Mesothelial cell of epicardium (in vitro differentiated cells): ENCODE data around the gene ITGA4. TPM values are rescaled to one million over a fixed set of nuclear protein-coding genes. Genes with fewer than 3 reads are reported as not detected.

ENCODE experiments used
- DNase-seq, 2 experiments: peaks; one replicate each; pipeline ENCODE4 v3.0.0; 2021; ENCODE audit warnings: low spot score in 2 of 2; ENCODE audit not compliant: unreplicated experiment in 2 of 2
- H3K27ac Mint-ChIP-seq: 2 replicates; pipeline ENCODE4 v1.8.0; 2021; ENCODE audit warnings: mixed read lengths
- H3K27me3 Mint-ChIP-seq: 2 replicates; pipeline ENCODE4 v1.8.0; 2021; ENCODE audit warnings: low read depth, mixed read lengths
- H3K36me3 Mint-ChIP-seq: 2 replicates; pipeline ENCODE4 v1.8.0; 2021; ENCODE audit warnings: mixed read lengths
- H3K4me1 Mint-ChIP-seq: 2 replicates; pipeline ENCODE4 v1.8.0; 2021; ENCODE audit warnings: mixed read lengths
- H3K4me3 Mint-ChIP-seq: 2 replicates; pipeline ENCODE4 v1.8.0; 2021; ENCODE audit warnings: mild to moderate bottlenecking, moderate library complexity, mixed read lengths
- H3K9me3 Mint-ChIP-seq: 2 replicates; pipeline ENCODE4 v1.8.0; 2021; ENCODE audit warnings: mixed read lengths
- total RNA-seq: library from RNA; stranded (reverse); gene quantifications from 3 replicates; pipeline ENCODE4 v1.2.1, GENCODE V29; 2021
- TF ChIP-seq, protein P1 (sequence below): fragments of 200-600 bp; sonication (generic); IDR thresholded peaks from one replicate; pipeline ENCODE4 v1.5.0; 2021; ENCODE audit warnings: antibody characterized with exemption; ENCODE audit not compliant: unreplicated experiment

ITGA4 gene
- total RNA-seq, 1 donor from 2014 or later = 2.3 TPM

DNA sequence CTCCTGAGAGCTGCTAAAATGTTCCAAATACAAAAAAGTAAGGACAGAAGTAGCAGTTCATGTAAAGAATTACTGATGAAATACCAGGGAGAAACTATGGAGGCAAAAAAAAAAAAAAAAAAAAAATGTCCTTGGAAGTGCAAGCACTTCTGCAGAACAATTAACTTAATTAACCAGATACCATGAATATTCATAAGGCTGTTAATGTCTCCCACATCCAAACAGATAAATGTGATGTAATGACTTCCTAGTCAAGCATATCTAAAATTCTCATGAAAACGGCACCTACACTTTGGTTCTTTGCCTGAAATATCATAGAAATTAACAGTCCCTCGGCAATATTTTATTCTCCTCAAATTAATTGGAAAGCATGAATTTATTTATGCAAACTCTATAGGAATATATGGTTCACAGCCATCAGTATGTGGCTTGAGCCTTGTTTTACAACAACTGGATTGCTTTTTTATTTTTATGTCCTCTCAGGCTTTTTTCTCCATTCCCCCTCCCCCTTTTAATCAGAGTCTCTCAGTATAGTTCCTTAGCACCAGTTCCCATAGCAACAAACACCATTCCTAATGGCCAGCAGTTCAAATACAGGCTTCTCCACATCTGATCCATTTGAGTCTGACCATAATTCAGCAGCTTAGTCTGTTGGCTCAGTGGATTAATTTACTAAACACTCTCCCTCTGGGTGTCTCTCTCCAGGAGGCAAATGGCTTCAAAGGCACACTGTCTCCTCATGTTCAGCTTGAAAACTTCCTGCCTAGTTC, 97.1 kb downstream of the ITGA4 start:
- no peak overlapping the region for H3K4me3 Mint-ChIP-seq
- H3K36me3 Mint-ChIP-seq = no peaks in the 10 kb centered on the region

GRCh38 chr2:181558371-181558770, 101.2 kb downstream of the ITGA4 start:
- Mint-ChIP-seq H3K9me3 (peaks cover 8% of the 10 kb centered on the region), H3K36me3 (no peaks in the 10 kb centered on the region), H3K27me3 (no peaks in the 10 kb centered on the region), H3K27ac (no peak overlapping the region), H3K4me3 (no peak overlapping the region), H3K4me1 (no peaks in the 10 kb centered on the region)
- no peak for DNase-seq
- TF ChIP-seq, protein P1, sequence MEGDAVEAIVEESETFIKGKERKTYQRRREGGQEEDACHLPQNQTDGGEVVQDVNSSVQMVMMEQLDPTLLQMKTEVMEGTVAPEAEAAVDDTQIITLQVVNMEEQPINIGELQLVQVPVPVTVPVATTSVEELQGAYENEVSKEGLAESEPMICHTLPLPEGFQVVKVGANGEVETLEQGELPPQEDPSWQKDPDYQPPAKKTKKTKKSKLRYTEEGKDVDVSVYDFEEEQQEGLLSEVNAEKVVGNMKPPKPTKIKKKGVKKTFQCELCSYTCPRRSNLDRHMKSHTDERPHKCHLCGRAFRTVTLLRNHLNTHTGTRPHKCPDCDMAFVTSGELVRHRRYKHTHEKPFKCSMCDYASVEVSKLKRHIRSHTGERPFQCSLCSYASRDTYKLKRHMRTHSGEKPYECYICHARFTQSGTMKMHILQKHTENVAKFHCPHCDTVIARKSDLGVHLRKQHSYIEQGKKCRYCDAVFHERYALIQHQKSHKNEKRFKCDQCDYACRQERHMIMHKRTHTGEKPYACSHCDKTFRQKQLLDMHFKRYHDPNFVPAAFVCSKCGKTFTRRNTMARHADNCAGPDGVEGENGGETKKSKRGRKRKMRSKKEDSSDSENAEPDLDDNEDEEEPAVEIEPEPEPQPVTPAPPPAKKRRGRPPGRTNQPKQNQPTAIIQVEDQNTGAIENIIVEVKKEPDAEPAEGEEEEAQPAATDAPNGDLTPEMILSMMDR = no peak

More for the DNA sequence above, 97.1 kb downstream of the ITGA4 start:
- Mint-ChIP-seq H3K9me3 (peaks cover 5% of the 10 kb centered on the region), H3K4me1 (no peaks in the 10 kb centered on the region), H3K27me3 (no peaks in the 10 kb centered on the region), H3K27ac (no peak overlapping the region)
- DNase-seq = no peak
- TF ChIP-seq, protein P1 = no peak

- Mint-ChIP-seq H3K4me3 (no peak overlapping the region), H3K9me3 (peaks cover 4% of the 10 kb centered on the region), H3K27ac (no peak overlapping the region), H3K36me3 (no peaks in the 10 kb centered on the region), H3K4me1 (no peaks in the 10 kb centered on the region), H3K27me3 (no peaks in the 10 kb centered on the region)
- DNase-seq = no peak
- TF ChIP-seq, protein P1 = no peak
Measured at GRCh38 chr2:181563101-181563692, 106.0 kb downstream of the ITGA4 start.

DNA sequence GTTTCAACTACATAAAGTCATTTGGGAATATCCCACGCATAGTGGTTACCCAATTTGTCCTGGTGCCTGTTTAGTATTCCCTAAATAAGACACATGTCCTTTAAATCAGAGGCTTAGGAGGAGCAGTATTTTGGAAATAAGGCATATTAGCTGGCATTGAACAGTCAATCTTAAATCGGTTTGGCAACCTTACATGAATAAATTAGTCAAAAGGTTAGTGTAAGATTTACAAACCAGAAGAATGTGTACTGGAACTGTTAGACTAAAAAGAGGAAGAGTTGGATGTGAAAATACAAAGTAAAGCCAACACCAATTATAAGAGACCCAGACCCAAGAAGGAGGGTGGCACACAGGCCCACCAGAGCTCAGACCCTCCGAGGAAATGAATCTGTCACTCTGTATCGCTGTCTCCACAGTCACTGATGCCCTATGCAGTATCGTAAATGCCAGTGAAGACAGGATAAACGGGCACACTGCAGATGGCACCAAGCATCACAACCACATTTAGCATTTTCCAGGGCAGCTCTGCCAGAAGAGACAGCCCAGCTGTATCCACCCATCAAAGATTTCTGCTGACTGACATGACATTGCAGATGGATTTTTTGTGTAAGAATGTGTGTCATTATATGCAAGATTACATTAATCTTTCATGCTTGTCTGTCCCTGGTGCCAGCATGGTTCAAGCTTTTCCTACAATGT, 109.3 kb downstream of the ITGA4 start:
- no peak for DNase-seq
- H3K4me1 Mint-ChIP-seq = no peaks in the 10 kb centered on the region
- no peak overlapping the region for H3K4me3 Mint-ChIP-seq
- TF ChIP-seq, protein P1 = no peak
- peaks cover 5% of the 10 kb centered on the region for H3K27me3 Mint-ChIP-seq
- H3K27ac Mint-ChIP-seq = no peak overlapping the region
- peaks cover 4% of the 10 kb centered on the region for H3K9me3 Mint-ChIP-seq
- H3K36me3 Mint-ChIP-seq = no peaks in the 10 kb centered on the region

DNA sequence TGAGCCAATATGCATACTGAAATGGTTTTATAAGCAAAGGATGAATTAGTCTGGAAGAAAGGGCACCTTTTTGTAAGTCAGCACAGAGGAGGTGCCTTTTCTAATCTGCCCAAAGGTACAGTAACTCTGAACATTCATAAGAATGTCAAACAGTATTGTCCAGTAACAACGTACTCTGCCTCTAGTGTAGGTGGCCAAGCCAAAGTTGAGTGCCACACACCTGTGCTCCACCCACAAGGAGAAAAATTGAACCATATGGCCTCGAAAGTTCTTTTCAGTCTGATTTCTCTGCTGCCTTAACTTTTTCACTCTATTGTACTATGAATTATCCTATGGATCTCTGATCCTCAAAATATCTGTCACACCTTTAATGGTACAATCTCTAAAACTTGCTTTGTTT, 112.9 kb downstream of the ITGA4 start:
- DNase-seq = no peak
- H3K27me3 Mint-ChIP-seq = peaks cover 5% of the 10 kb centered on the region
- H3K9me3 Mint-ChIP-seq = no peaks in the 10 kb centered on the region

More for the DNA sequence above, 112.9 kb downstream of the ITGA4 start:
- Mint-ChIP-seq H3K27ac (no peak overlapping the region), H3K36me3 (no peaks in the 10 kb centered on the region), H3K4me3 (no peak overlapping the region), H3K4me1 (no peaks in the 10 kb centered on the region)
- TF ChIP-seq, protein P1 = no peak
